RKO (cell line): ENCODE data around the gene DDAH2.

Source experiments
- DNase-seq: peaks from one replicate; pipeline ENCODE4 v3.0.0-alpha.2; 2016; ENCODE audit warnings: low spot score

Gene DDAH2

GRCh38 chr6:31690231-31691077, 38.6 kb downstream of the DDAH2 start:
- no peak for DNase-seq

- DNase-seq: no peak
Measured at GRCh38 chr6:31689249-31690110, 39.6 kb downstream of the DDAH2 start.

GRCh38 chr6:31687860-31688693, 41.0 kb downstream of the DDAH2 start:
- no peak for DNase-seq

GRCh38 chr6:31687321-31687720, 41.8 kb downstream of the DDAH2 start:
- no peak for DNase-seq

GRCh38 chr6:31686483-31686882, 42.6 kb downstream of the DDAH2 start:
- DNase-seq: no peak

GRCh38 chr6:31683591-31683990, 45.5 kb downstream of the DDAH2 start:
- no peak for DNase-seq

- peak; percentile 77 for DNase-seq
Measured at GRCh38 chr6:31681135-31681671, 47.9 kb downstream of the DDAH2 start.

GRCh38 chr6:31680226-31681134, 48.6 kb downstream of the DDAH2 start, which contains the start of gene LY6G5C:
Gene LY6G5C, minus strand, starts transcription at chr6:31681067. Its CDS starts 694 bp downstream, at chr6:31680373.
- peak; percentile 94 for DNase-seq

GRCh38 chr6:31677955-31678354, 51.1 kb downstream of the DDAH2 start:
- no peak for DNase-seq
